H1 (cell line): ENCODE results near the gene KIAA1614. TPM values are rescaled to one million over a fixed set of nuclear protein-coding genes. Genes with fewer than 3 reads are reported as not detected.
A peak's percentile ranks its signal among the peaks of the same experiment; 100 is the strongest.

Experiments
- CTCF ChIA-PET: fragments of 300-600 bp; sonication (Branson Sonifier 250); formaldehyde crosslinking; loops from one replicate; lab custom pipeline; 2021; ENCODE audit not compliant: partially characterized antibody; lab: Charles Lee
- POLR2A ChIA-PET: fragments of 300-600 bp; sonication (Branson Sonifier 250); formaldehyde crosslinking; loops from one replicate; lab custom pipeline; 2021; ENCODE audit warnings: inconsistent platforms; ENCODE audit not compliant: partially characterized antibody; lab: Charles Lee
- DNase-seq, 2 experiments: peaks; one replicate each; pipeline versions ENCODE4 v3.0.0 to v3.0.0-alpha.2; 2010 to 2022; ENCODE audit warnings: low spot score in 2 of 2, low read depth in 1 of 2, mixed read lengths in 1 of 2
- FAIRE-seq: peaks from 2 replicates; lab custom pipeline; 2011; peaks lifted over from hg19 to GRCh38; lab: Jason Lieb, UNC
- H2AFZ ChIP-seq: 2 replicates; pipeline ENCODE4 v1.8.1; 2012; ENCODE audit warnings: low read length, inconsistent platforms
- H2AK5ac ChIP-seq: 2 replicates; pipeline ENCODE4 v1.6.1; 2013; ENCODE audit warnings: low read depth, low read length
- H2BK120ac ChIP-seq: replicated peaks from 2 replicates; pipeline ENCODE3; 2013; ENCODE audit warnings: low read depth, low read length, inconsistent platforms
- H2BK12ac ChIP-seq: 2 replicates; pipeline ENCODE4 v1.6.1; 2013; ENCODE audit warnings: low read depth, low read length
- H2BK15ac ChIP-seq: 2 replicates; pipeline ENCODE4 v1.6.1; 2013; ENCODE audit warnings: low read length
- H2BK20ac ChIP-seq: 2 replicates; pipeline ENCODE4 v1.6.1; 2013; ENCODE audit warnings: low read length
- H2BK5ac ChIP-seq: 2 replicates; pipeline ENCODE4 v1.6.1; 2013; ENCODE audit warnings: low read depth, low read length
- H3K14ac ChIP-seq: 2 replicates; pipeline ENCODE4 v1.6.1; 2013; ENCODE audit warnings: inconsistent platforms; ENCODE audit not compliant: insufficient read length
- H3K18ac ChIP-seq: 2 replicates; pipeline ENCODE4 v1.6.1; 2013; ENCODE audit warnings: low read length; ENCODE audit errors: extremely low read depth
- H3K23ac ChIP-seq: 2 replicates; pipeline ENCODE4 v1.6.1; 2013; ENCODE audit warnings: inconsistent platforms; ENCODE audit not compliant: insufficient read length
- H3K23me2 ChIP-seq: 2 replicates; pipeline ENCODE4 v1.6.1; 2013; ENCODE audit warnings: low read depth, low read length
- H3K27ac ChIP-seq: 2 replicates; pipeline ENCODE4 v1.6.1; 2011; ENCODE audit warnings: low read depth, low read length, inconsistent platforms
- H3K27me3 ChIP-seq, 4 experiments: replicated peaks in 1 of 4; 1 replicate in 1 of 4; 2 replicates in 3 of 4; pipeline versions ENCODE4 v1.6.1 to v1.8.1; 2011 to 2013; ENCODE audit warnings: low read length in 3 of 4, mild to moderate bottlenecking in 3 of 4, inconsistent platforms in 2 of 4, mixed read lengths in 2 of 4, moderate library complexity in 1 of 4; ENCODE audit not compliant: control insufficient read depth in 3 of 4, insufficient read depth in 3 of 4; ENCODE audit errors: extremely low read depth in 1 of 4
- H3K36me3 ChIP-seq, 4 experiments: 2 replicates each; pipeline versions ENCODE4 v1.6.1 to v1.8.1; 2011 to 2013; ENCODE audit warnings: mild to moderate bottlenecking in 4 of 4, low read length in 3 of 4, moderate library complexity in 2 of 4, control low read depth in 1 of 4, inconsistent platforms in 1 of 4; ENCODE audit not compliant: insufficient read depth in 4 of 4, control insufficient read depth in 2 of 4
- H3K4ac ChIP-seq: replicated peaks from 2 replicates; pipeline ENCODE3; 2013; ENCODE audit warnings: low read length, low read depth, mixed read lengths, inconsistent platforms; ENCODE audit not compliant: insufficient read length
- H3K4me1 ChIP-seq, 4 experiments: replicated peaks in 1 of 4; 1 replicate in 1 of 4; 2 replicates in 3 of 4; pipeline versions ENCODE4 v1.6.1 to v1.8.1; 2011 to 2013; ENCODE audit warnings: low read length in 3 of 4, inconsistent platforms in 2 of 4, mixed read lengths in 1 of 4; ENCODE audit not compliant: insufficient read depth in 4 of 4, control insufficient read depth in 3 of 4
- H3K4me2 ChIP-seq, 2 experiments: 2 replicates each; pipeline versions ENCODE4 v1.6.1 to v1.8.1; 2011 to 2013; ENCODE audit warnings: low read depth in 2 of 2, low read length in 2 of 2, control low read depth in 1 of 2, inconsistent platforms in 1 of 2, mild to moderate bottlenecking in 1 of 2; ENCODE audit not compliant: insufficient read depth in 1 of 2
- H3K4me3 ChIP-seq, 4 experiments: fragments of 200-600, 300-600 bp in 1 of 4; sonication (generic), shearing (Covaris generic), sonication (Bioruptor Twin) in 1 of 4; 2 replicates each; pipeline versions ENCODE4 v1.5.1 to v1.8.1; 2011 to 2016; ENCODE audit warnings: low read length in 4 of 4, low read depth in 3 of 4, control low read depth in 2 of 4, inconsistent platforms in 2 of 4, mild to moderate bottlenecking in 2 of 4, mixed read lengths in 1 of 4, moderate library complexity in 1 of 4; ENCODE audit not compliant: insufficient read depth in 2 of 4; ENCODE audit errors: extremely low read depth in 1 of 4
- H3K56ac ChIP-seq: replicated peaks from 2 replicates; pipeline ENCODE3; 2013; ENCODE audit warnings: low read depth, mild to moderate bottlenecking, mixed read lengths, low read length, inconsistent platforms; ENCODE audit not compliant: insufficient read length
- H3K79me1 ChIP-seq: 2 replicates; pipeline ENCODE4 v1.6.1; 2013; ENCODE audit warnings: low read depth, low read length, control low read depth
- H3K79me2 ChIP-seq, 2 experiments: 2 replicates each; pipeline versions ENCODE4 v1.6.1 to v1.8.1; 2012 to 2013; ENCODE audit warnings: low read length in 2 of 2, mild to moderate bottlenecking in 2 of 2, inconsistent platforms in 1 of 2; ENCODE audit not compliant: insufficient read depth in 2 of 2, control insufficient read depth in 1 of 2
- H3K9ac ChIP-seq, 4 experiments: replicated peaks in 1 of 4; 1 replicate in 1 of 4; 2 replicates in 3 of 4; pipeline versions ENCODE4 v1.6.1 to v1.8.1; 2011 to 2013; ENCODE audit warnings: low read depth in 3 of 4, low read length in 3 of 4, control low read depth in 2 of 4, mild to moderate bottlenecking in 2 of 4, moderate library complexity in 2 of 4, inconsistent platforms in 1 of 4; ENCODE audit errors: extremely low read depth in 1 of 4
- H3K9me3 ChIP-seq, 2 experiments: 2 replicates each; pipeline versions ENCODE4 v1.6.1 to v1.8.1; 2012 to 2013; ENCODE audit warnings: mild to moderate bottlenecking in 2 of 2, moderate library complexity in 2 of 2, control low read depth in 1 of 2, inconsistent platforms in 1 of 2, low read depth in 1 of 2, low read length in 1 of 2, mixed read lengths in 1 of 2; ENCODE audit not compliant: insufficient read depth in 2 of 2
- H4K20me1 ChIP-seq, 2 experiments: replicated peaks in 1 of 2; 2 replicates each; pipeline versions ENCODE3 to v1.8.1; 2011 to 2013; ENCODE audit warnings: inconsistent platforms in 2 of 2, low read length in 2 of 2, mild to moderate bottlenecking in 1 of 2; ENCODE audit not compliant: insufficient read depth in 2 of 2, control insufficient read depth in 1 of 2
- H4K5ac ChIP-seq: 2 replicates; pipeline ENCODE4 v1.6.1; 2013; ENCODE audit warnings: low read length, low read depth, mixed read lengths, inconsistent platforms; ENCODE audit not compliant: insufficient read length
- H4K8ac ChIP-seq: 2 replicates; pipeline ENCODE4 v1.8.0; 2013; ENCODE audit warnings: mild to moderate bottlenecking, moderate library complexity, low read length, inconsistent platforms; ENCODE audit not compliant: insufficient read depth; ENCODE audit errors: extremely low read depth
- H4K91ac ChIP-seq: replicated peaks from 2 replicates; pipeline ENCODE3; 2013; ENCODE audit warnings: low read length, mixed read lengths, inconsistent platforms; ENCODE audit not compliant: insufficient read length
- POLR2AphosphoS5 ChIP-seq: IDR thresholded peaks from 2 replicates; pipeline ENCODE4 v1.6.1; 2011; ENCODE audit warnings: low read depth, low read length
- RXRA ChIP-seq: IDR thresholded peaks from 2 replicates; pipeline ENCODE4 v1.6.1; 2011; ENCODE audit warnings: low read depth, mild to moderate bottlenecking, low read length, moderate library complexity; ENCODE audit not compliant: insufficient read depth
- SP4 ChIP-seq: IDR thresholded peaks from 2 replicates; pipeline ENCODE4 v1.6.1; 2012; ENCODE audit warnings: low read length, inconsistent platforms
- SRF ChIP-seq: IDR thresholded peaks from 2 replicates; pipeline ENCODE4 v1.6.1; 2011; ENCODE audit warnings: mild to moderate bottlenecking, low read depth, low read length, moderate library complexity
- TAF7 ChIP-seq: optimal IDR thresholded peaks from 2 replicates; pipeline ENCODE3; 2011; ENCODE audit warnings: low read depth, mild to moderate bottlenecking, inconsistent platforms, low read length, moderate library complexity, borderline replicate concordance
- WGBS, 2 experiments: shearing (Covaris generic) in 1 of 2; methylation state at CpG; one replicate each; pipeline versions ENCODE4 v1.1.6 to v1.1.7; 2013 to 2015; ENCODE audit warnings: low lambda C conversion rate in 2 of 2, mixed read lengths in 2 of 2, inconsistent platforms in 1 of 2, low coverage in 1 of 2, missing lambda C conversion rate in 1 of 2; ENCODE audit not compliant: insufficient replicate concordance in 2 of 2, insufficient coverage in 1 of 2, insufficient read length in 1 of 2; ENCODE audit errors: extremely low coverage in 1 of 2, missing lambda C conversion rate in 1 of 2; 5-methylcytosine and 5-hydroxymethylcytosine counted together
- polyA plus RNA-seq, 7 experiments: library from polyadenylated mRNA; depleted of rRNA in 3 of 7; stranded (reverse) in 5 of 7; unstranded in 2 of 7; fragments of >200 nt in 5 of 7; fragments of 200-250 nt in 2 of 7; gene quantifications; 1 replicate in 5 of 7; 2 replicates in 1 of 7; 4 replicates in 1 of 7; pipeline versions ENCODE4 v1.2.1 to v1.2.3, GENCODE V29; 2011 to 2013; ENCODE audit warnings: missing spikeins in 2 of 7, mixed read lengths in 2 of 7
- total RNA-seq: library from RNA; stranded (reverse); fragmentation: NEBNext Ultra II Directional; extraction: Animal tissue kit (Norgen Biotek cat#: 25700); gene quantifications from 2 replicates; pipeline ENCODE4 v1.2.1, GENCODE V29; 2021

Gene KIAA1614
- total and polyA plus RNA-seq, 2 of the 8 experiments (the other 6 are each of a cell fraction or from before 2014, with no cell fraction given): 1.3 to 3.1 TPM

DNA sequence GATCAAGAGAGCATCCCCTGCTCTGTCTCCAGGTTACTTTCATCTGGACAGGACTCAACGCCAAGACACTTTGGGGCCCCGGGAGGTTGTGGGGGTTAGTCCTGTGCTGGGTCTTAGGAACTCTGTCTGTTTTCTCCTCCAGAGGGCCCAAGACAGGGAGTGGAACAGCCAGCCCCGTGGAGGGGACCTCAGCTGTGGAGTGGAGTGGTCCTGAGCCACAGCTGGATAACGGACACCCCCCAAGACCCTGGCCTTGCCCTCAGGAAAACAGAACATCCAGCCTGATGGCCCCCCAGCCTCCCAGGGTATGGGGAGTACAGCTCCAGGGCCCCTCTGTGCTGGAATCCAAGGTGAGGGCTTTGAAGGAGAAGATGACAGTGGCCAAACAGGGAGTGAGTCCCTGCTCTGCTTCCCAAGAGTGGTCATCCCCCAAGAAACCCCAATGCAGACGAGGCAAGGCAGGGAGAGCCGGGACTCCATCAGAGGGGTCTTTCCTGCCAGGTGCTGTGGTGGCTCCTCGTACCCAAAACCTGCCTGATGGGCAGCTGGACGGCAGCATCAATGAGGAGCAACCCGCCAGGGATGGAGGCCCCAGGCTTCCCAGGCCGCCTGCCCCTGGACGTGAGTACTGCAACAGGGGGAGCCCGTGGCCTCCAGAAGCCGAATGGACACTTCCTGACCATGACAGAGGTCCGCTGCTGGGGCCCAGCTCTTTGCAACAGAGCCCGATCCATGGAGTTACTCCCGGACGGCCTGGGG lies 3.5 kb downstream of the KIAA1614 start:
- FAIRE-seq: no peak
- Histone ChIP-seq H2BK120ac (no peak overlapping the region), H3K9ac (no peak overlapping the region), H2AFZ (no peak overlapping the region), H2BK20ac (no peak overlapping the region), H3K79me1 (no peaks in the 10 kb centered on the region), H3K14ac (no peak overlapping the region), H2BK12ac (0 out of 2 replicates have a peak overlapping the region, but pooled peaks have one; percentile 17), H3K4me1 (peaks cover 0 to 6% (median 3%) of the 10 kb centered on the region in 4 experiments; a peak in 6 of 7 replicates), H3K27me3 (peaks cover 0 to 3% (median under 1%) of the 10 kb centered on the region in 4 experiments; a peak in 4 of 7 replicates), H3K27ac (no peak overlapping the region), H3K36me3 (no peaks in the 10 kb centered on the region), H3K4me2 (no peak overlapping the region), H3K9me3 (no peaks in the 10 kb centered on the region), H4K91ac (no peak overlapping the region), H2AK5ac (no peak overlapping the region), H3K23me2 (peaks cover 14% of the 10 kb centered on the region; the same call in 1 of the 2 replicates), H2BK15ac (no peak overlapping the region), H3K4me3 (no peak overlapping the region), H4K5ac (no peak overlapping the region), H3K23ac (no peak overlapping the region), H3K56ac (no peak overlapping the region), H4K20me1 (no peaks in the 10 kb centered on the region), H2BK5ac (no peak overlapping the region), H4K8ac (no peak overlapping the region), H3K79me2 (no peaks in the 10 kb centered on the region), H3K18ac (no peak overlapping the region), H3K4ac (no peak overlapping the region)
- ChIA-PET CTCF (interaction anchor here (0.6 to 4.2 kb wide), 16 partner anchors 9 to 439 kb away, joined by 3 to 28 read pairs (median 4); no protein-coding TSS in a partner anchor), POLR2A (interaction anchor here (1.5 to 2.3 kb wide), 2 partner anchors 8 to 9 kb away, joined by 4 to 8 read pairs; no protein-coding TSS in a partner anchor)
- TF ChIP-seq POLR2AphosphoS5 (no peak), RXRA (no peak), SRF (no peak), SP4 (no peak), TAF7 (no peak)
- 94% methylated on average over 16 of the region's 17 CpGs; no CpG with 5 or more reads in 1 of the 2 experiments for WGBS, 2 experiments
- no peak for DNase-seq
